Measurements from ENCODE around the gene PRKCE.

PRKCE gene

GRCh38 chr2:46158661-46159060 is 507.2 kb downstream of the PRKCE start:
- DNase-seq = no peak

- DNase-seq = no peak
These were observed 508.9 kb downstream of the PRKCE start for GRCh38 chr2:46160326-46160725.

- DNase-seq = no peak
These were observed 509.8 kb downstream of the PRKCE start for GRCh38 chr2:46161315-46161714.

GRCh38 chr2:46161911-46162310 is 510.4 kb downstream of the PRKCE start:
- DNase-seq = no peak

- DNase-seq = no peak
These were observed 511.0 kb downstream of the PRKCE start for GRCh38 chr2:46162329-46163097.

GRCh38 chr2:46163098-46163430 is 511.6 kb downstream of the PRKCE start:
- DNase-seq = no peak

- no peak for DNase-seq
These were observed 512.5 kb downstream of the PRKCE start for GRCh38 chr2:46163804-46164528.

- DNase-seq = peak in 15 of 58 donors; percentile 6 to 52 (median 31)
These were observed 513.2 kb downstream of the PRKCE start for GRCh38 chr2:46164529-46165301.

GRCh38 chr2:46165916-46166315 is 514.4 kb downstream of the PRKCE start:
- no peak for DNase-seq

- DNase-seq = no peak
These were observed 515.9 kb downstream of the PRKCE start for GRCh38 chr2:46167406-46167805.

GRCh38 chr2:46167924-46168323 is 516.4 kb downstream of the PRKCE start:
- DNase-seq = no peak

- DNase-seq = no peak
These were observed 518.0 kb downstream of the PRKCE start for GRCh38 chr2:46169467-46169866.

- DNase-seq = no peak
These were observed 518.6 kb downstream of the PRKCE start for GRCh38 chr2:46170026-46170425.

GRCh38 chr2:46170611-46171350 is 519.3 kb downstream of the PRKCE start:
- DNase-seq = peak in 1 of 58 donors; percentile 11

GRCh38 chr2:46171411-46171953 is 520.0 kb downstream of the PRKCE start:
- peak in 16 of 58 donors; percentile 9 to 82 (median 29) for DNase-seq

GRCh38 chr2:46171996-46172546 is 520.6 kb downstream of the PRKCE start:
- no peak for DNase-seq

- DNase-seq = no peak
These were observed 521.6 kb downstream of the PRKCE start for GRCh38 chr2:46173030-46173429.

- DNase-seq = no peak
These were observed 522.3 kb downstream of the PRKCE start for GRCh38 chr2:46173636-46174250.

GRCh38 chr2:46174345-46175170 is 523.1 kb downstream of the PRKCE start:
- DNase-seq = no peak

Measured in anterior cingulate cortex (tissue), 58 donors.